Astrocyte of the spinal cord (primary cell): ENCODE measurements around the gene BLM.

ENCODE experiments used
- DNase-seq: peaks from one replicate; pipeline ENCODE4 v3.0.0; 2011; ENCODE audit warnings: low read depth, low spot score
- H3K4me3 ChIP-seq: 2 replicates; pipeline ENCODE4 v1.5.1; 2011; ENCODE audit warnings: low read depth, mild to moderate bottlenecking, low read length, moderate library complexity
- CTCF ChIP-seq: IDR thresholded peaks from 2 replicates; pipeline ENCODE4 v1.5.1; 2012; ENCODE audit warnings: low read depth, mild to moderate bottlenecking, low read length, inconsistent platforms
- in situ Hi-C: cut with HindIII; loops from 2 replicates; pipeline ENCODE4 v1.10.0; 2017; ENCODE audit warnings: low sequenced_read_pairs

The BLM gene

GRCh38 chr15:90859234-90860131 is 142.3 kb downstream of the BLM start:
- no peak overlapping the region for H3K4me3 ChIP-seq
- DNase-seq: no peak
- in situ Hi-C loops: no loop called here
- TF ChIP-seq CTCF: no peak

DNA sequence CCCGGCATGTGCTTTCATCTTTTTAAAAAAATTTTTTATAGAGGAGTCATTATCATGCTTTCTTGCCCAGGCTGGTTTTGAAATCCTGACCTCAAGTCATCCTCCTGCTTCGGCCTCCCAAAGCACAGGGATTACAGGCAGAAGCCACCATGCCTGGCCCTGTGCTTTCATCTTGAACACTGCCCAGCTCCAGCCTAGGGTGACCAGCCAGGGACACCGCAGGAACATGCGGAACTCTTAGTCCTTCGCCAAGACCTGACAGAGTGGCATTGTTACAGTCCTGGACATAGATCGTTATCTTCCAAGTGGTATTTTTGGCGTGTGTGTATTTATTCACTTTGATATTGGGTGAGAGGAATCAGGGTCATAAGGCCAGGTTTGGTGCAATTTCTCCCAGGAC is 143.3 kb downstream of the BLM start:
- in situ Hi-C loops: no loop called here
- DNase-seq: no peak
- no peak for TF ChIP-seq CTCF
- H3K4me3 ChIP-seq: no peak overlapping the region

DNA sequence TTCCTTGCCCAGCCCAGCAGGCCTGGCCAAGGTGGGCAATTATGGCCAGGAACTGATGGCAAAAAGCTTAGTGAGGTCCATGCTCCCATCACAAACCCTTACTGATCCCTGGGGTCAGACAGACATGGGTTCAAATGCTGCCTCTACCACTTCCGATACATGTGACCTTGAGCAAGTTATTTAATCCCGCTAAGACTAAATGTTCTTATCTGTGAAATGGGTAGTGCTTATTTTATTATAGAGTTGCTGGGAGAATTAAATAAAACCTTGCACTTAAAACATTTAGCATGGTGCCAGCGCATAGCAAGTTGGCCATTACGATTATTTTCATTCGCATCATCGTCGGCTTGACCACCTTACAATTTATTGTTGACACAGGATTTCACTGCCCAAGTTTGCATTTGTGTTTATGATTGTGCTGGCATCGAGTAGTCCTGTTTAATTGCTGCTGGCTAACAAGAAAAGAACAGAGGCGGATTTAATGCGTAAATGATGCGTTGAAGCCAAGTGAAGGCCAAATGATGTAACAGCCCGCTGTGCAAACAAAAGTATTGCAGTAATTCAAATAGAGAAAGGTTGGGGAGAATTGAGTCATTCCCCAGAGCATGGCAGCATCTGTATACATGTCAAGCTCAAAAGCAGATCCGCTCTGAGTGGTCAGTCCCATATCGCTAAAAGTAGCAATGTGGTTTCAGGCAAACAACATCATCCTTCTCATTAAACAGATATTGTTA is 144.0 kb downstream of the BLM start:
- in situ Hi-C loops: no loop called here
- DNase-seq: peak; percentile 85
- H3K4me3 ChIP-seq: no peak overlapping the region

GRCh38 chr15:90862487-90862886 is 145.3 kb downstream of the BLM start:
- TF ChIP-seq CTCF: no peak
- no peak for DNase-seq
- H3K4me3 ChIP-seq: no peak overlapping the region
- in situ Hi-C loops: no loop called here

More for the DNA sequence above, 144.0 kb downstream of the BLM start:
- TF ChIP-seq CTCF: no peak

- H3K4me3 ChIP-seq: no peak overlapping the region
- TF ChIP-seq CTCF: no peak
- no peak for DNase-seq
- in situ Hi-C loops: no loop called here
Observed at GRCh38 chr15:90862964-90863778, 146.0 kb downstream of the BLM start.

DNA sequence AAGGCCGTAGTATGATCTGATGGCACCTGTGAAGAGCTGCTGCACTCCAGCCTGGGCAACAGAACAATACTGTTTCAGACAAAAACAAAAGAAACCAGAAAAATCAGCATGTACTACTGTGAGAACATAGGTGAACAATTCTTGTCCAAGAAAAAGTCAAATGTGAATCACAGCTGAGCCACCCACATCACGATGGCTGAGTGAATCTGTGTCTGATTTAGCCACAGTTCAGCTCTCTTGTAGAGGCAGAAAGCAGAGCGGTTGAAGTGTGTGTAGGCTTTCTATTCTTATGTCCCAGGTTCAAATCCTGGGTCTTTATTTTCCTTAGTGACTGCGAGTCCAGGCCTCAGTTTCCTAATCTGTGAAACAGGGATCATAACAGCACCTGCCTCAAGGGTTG is 146.8 kb downstream of the BLM start:
- TF ChIP-seq CTCF: no peak
- no peak overlapping the region for H3K4me3 ChIP-seq
- in situ Hi-C loops: no loop called here
- DNase-seq: no peak
